ENCODE data around the gene ATF7.
A peak's percentile ranks its signal among the peaks of the same experiment; 100 is the strongest.
"Not testable (repeated sequence)": the region's sequence is repeated elsewhere in the genome, so short reads cannot be mapped to it uniquely, and the experiment has no call there.

Gene ATF7

GRCh38 chr12:53625946-53626701 lies at the start of gene ATF7:
ATF7 (minus strand) TSS chr12:53626382; CDS start chr12:53601000, 25,382 bp downstream.
- DNase-seq (ENCODE audit: low spot score) = peak; percentile 98

- no peak for DNase-seq (ENCODE audit: low spot score)
Observed at GRCh38 chr12:53674977-53675700, 49.0 kb upstream of the ATF7 start.

GRCh38 chr12:53670971-53671370 lies 44.8 kb upstream of the ATF7 start:
- DNase-seq (ENCODE audit: low spot score) = no peak

GRCh38 chr12:53670308-53670707 lies 44.1 kb upstream of the ATF7 start:
- no peak for DNase-seq (ENCODE audit: low spot score)

GRCh38 chr12:53667080-53667479 lies 40.9 kb upstream of the ATF7 start:
- no peak for DNase-seq (ENCODE audit: low spot score)

GRCh38 chr12:53664936-53665335 lies 38.8 kb upstream of the ATF7 start:
- DNase-seq (ENCODE audit: low spot score) = no peak

GRCh38 chr12:53664191-53664590 lies 38.0 kb upstream of the ATF7 start:
- DNase-seq (ENCODE audit: low spot score) = no peak

GRCh38 chr12:53660041-53660440 lies 33.9 kb upstream of the ATF7 start:
- no peak for DNase-seq (ENCODE audit: low spot score)

- peak; percentile 15 for DNase-seq (ENCODE audit: low spot score)
Observed at GRCh38 chr12:53659571-53659981, 33.4 kb upstream of the ATF7 start.

GRCh38 chr12:53659011-53659551 lies 32.9 kb upstream of the ATF7 start:
- DNase-seq (ENCODE audit: low spot score) = peak; percentile 63

- DNase-seq (ENCODE audit: low spot score) = no peak
Observed at GRCh38 chr12:53657041-53657440, 30.9 kb upstream of the ATF7 start.

- DNase-seq (ENCODE audit: low spot score) = no peak
Observed at GRCh38 chr12:53653595-53653994, 27.4 kb upstream of the ATF7 start.

- DNase-seq (ENCODE audit: low spot score) = no peak
Observed at GRCh38 chr12:53652366-53652765, 26.2 kb upstream of the ATF7 start.

- DNase-seq (ENCODE audit: low spot score) = no peak
Observed at GRCh38 chr12:53651737-53652136, 25.6 kb upstream of the ATF7 start.

- not testable (repeated sequence) for DNase-seq (ENCODE audit: low spot score)
Observed at GRCh38 chr12:53646300-53646699, 20.1 kb upstream of the ATF7 start.

- no peak for DNase-seq (ENCODE audit: low spot score)
Observed at GRCh38 chr12:53645165-53645564, 19.0 kb upstream of the ATF7 start.

- no peak for DNase-seq (ENCODE audit: low spot score)
Observed at GRCh38 chr12:53644133-53644532, 18.0 kb upstream of the ATF7 start.

- no peak for DNase-seq (ENCODE audit: low spot score)
Observed at GRCh38 chr12:53643232-53643979, 17.2 kb upstream of the ATF7 start.

GRCh38 chr12:53638057-53638456 lies 11.9 kb upstream of the ATF7 start:
- DNase-seq (ENCODE audit: low spot score) = no peak

GRCh38 chr12:53636641-53637040 lies 10.5 kb upstream of the ATF7 start:
- no peak for DNase-seq (ENCODE audit: low spot score)

- DNase-seq (ENCODE audit: low spot score) = not testable (repeated sequence)
Observed at GRCh38 chr12:53635708-53636107, 9.5 kb upstream of the ATF7 start.

- no peak for DNase-seq (ENCODE audit: low spot score)
Observed at GRCh38 chr12:53631721-53632120, 5.5 kb upstream of the ATF7 start.
